Neural cell (in vitro differentiated cells): ENCODE measurements around the gene VOPP1.
"Not testable (repeated sequence)": the region's sequence is repeated elsewhere in the genome, so short reads cannot be mapped to it uniquely, and the experiment has no call there.

ENCODE experiments used
- EP300 ChIP-seq: fragments of 450-650 bp; conservative IDR thresholded peaks from 2 replicates; pipeline ENCODE4 v1.6.1; 2014; ENCODE audit warnings: antibody characterized with exemption, mild to moderate bottlenecking, moderate library complexity; ENCODE audit not compliant: poor library complexity, severe bottlenecking
- EZH2 ChIP-seq: fragments of 200-600, 300-800 bp; shearing (Covaris generic), sonication (generic); IDR thresholded peaks from 2 replicates; pipeline ENCODE4 v1.6.1; 2014; ENCODE audit warnings: antibody characterized with exemption, low read length, borderline replicate concordance, mild to moderate bottlenecking; ENCODE audit not compliant: insufficient read depth, poor library complexity, severe bottlenecking
- POLR2AphosphoS5 ChIP-seq: IDR thresholded peaks from 2 replicates; pipeline ENCODE4 v1.6.1; 2012
- RAD21 ChIP-seq: fragments of 450-650 bp; conservative IDR thresholded peaks from 2 replicates; pipeline ENCODE4 v1.6.1; 2014; ENCODE audit warnings: antibody characterized with exemption, mild to moderate bottlenecking, moderate library complexity
- TF ChIP-seq, protein P1 (sequence below): fragments of 450-650 bp; IDR thresholded peaks from 2 replicates; pipeline ENCODE4 v1.5.1; 2014; ENCODE audit warnings: antibody characterized with exemption, mild to moderate bottlenecking, moderate library complexity; ENCODE audit not compliant: poor library complexity, severe bottlenecking
- TF ChIP-seq, protein P2 (sequence below): IDR thresholded peaks from 2 replicates; pipeline ENCODE4 v1.6.1; 2012; ENCODE audit warnings: borderline replicate concordance

- TF ChIP-seq, protein P1, sequence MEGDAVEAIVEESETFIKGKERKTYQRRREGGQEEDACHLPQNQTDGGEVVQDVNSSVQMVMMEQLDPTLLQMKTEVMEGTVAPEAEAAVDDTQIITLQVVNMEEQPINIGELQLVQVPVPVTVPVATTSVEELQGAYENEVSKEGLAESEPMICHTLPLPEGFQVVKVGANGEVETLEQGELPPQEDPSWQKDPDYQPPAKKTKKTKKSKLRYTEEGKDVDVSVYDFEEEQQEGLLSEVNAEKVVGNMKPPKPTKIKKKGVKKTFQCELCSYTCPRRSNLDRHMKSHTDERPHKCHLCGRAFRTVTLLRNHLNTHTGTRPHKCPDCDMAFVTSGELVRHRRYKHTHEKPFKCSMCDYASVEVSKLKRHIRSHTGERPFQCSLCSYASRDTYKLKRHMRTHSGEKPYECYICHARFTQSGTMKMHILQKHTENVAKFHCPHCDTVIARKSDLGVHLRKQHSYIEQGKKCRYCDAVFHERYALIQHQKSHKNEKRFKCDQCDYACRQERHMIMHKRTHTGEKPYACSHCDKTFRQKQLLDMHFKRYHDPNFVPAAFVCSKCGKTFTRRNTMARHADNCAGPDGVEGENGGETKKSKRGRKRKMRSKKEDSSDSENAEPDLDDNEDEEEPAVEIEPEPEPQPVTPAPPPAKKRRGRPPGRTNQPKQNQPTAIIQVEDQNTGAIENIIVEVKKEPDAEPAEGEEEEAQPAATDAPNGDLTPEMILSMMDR, result not testable (repeated sequence)
- not testable (repeated sequence) for TF ChIP-seq RAD21, POLR2AphosphoS5, EP300, EZH2
- TF ChIP-seq, protein P2, sequence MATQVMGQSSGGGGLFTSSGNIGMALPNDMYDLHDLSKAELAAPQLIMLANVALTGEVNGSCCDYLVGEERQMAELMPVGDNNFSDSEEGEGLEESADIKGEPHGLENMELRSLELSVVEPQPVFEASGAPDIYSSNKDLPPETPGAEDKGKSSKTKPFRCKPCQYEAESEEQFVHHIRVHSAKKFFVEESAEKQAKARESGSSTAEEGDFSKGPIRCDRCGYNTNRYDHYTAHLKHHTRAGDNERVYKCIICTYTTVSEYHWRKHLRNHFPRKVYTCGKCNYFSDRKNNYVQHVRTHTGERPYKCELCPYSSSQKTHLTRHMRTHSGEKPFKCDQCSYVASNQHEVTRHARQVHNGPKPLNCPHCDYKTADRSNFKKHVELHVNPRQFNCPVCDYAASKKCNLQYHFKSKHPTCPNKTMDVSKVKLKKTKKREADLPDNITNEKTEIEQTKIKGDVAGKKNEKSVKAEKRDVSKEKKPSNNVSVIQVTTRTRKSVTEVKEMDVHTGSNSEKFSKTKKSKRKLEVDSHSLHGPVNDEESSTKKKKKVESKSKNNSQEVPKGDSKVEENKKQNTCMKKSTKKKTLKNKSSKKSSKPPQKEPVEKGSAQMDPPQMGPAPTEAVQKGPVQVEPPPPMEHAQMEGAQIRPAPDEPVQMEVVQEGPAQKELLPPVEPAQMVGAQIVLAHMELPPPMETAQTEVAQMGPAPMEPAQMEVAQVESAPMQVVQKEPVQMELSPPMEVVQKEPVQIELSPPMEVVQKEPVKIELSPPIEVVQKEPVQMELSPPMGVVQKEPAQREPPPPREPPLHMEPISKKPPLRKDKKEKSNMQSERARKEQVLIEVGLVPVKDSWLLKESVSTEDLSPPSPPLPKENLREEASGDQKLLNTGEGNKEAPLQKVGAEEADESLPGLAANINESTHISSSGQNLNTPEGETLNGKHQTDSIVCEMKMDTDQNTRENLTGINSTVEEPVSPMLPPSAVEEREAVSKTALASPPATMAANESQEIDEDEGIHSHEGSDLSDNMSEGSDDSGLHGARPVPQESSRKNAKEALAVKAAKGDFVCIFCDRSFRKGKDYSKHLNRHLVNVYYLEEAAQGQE, result not testable (repeated sequence)
These were observed 33.4 kb upstream of the VOPP1 start for GRCh38 chr7:55605661-55606060.
